ENCODE measurements around the gene KITLG. TPM values are rescaled to one million over a fixed set of nuclear protein-coding genes. Genes with fewer than 3 reads are reported as not detected.

The KITLG gene
- total RNA-seq, 1 experiment from 2014 or later = 14.9 TPM

DNA sequence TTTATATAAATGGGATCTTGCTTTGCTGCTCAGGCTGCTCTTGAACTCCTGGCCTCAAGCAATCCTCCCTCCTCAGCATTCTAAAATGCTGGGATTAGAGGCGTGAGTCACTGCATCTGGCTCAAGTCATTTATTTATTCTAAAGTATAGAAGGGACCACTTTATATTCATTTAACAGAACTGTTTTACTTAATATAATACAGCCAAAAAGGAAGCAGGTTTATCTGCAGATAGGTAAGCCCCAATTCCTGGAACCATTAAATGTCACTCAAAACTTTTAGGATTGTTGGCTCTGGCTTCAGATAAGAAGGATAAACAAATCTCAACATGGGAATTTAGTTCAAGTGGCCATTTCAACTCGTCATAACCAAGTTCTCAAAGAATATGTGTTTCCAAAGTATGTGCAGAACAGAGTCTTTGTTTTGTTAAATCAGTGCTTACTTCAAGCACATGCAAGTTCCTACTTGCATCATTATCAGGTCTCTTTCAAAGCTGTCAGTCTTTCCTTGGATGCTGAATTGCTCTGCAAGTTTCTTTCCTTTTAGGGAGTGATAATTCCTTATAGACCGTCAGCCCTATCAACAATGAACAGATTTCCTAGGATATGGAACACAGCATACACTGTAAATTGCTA is 60.4 kb downstream of the KITLG start:
- no peak for ATAC-seq
- DNase-seq = no peak
- H3K4me3 ChIP-seq (ENCODE audit: low read length) = no peak overlapping the region
- H3K27ac ChIP-seq (ENCODE audit: low read length) = no peak overlapping the region
- no peaks in the 10 kb centered on the region for H3K27me3 ChIP-seq (ENCODE audit: low read length)
- POLR2A ChIA-PET (ENCODE audit: unreplicated experiment) = interaction anchor here (0.7 kb wide), 1 partner anchor 919 kb away, joined by 3 read pairs; no protein-coding TSS in a partner anchor
- H2AFZ ChIP-seq (ENCODE audit: low read length) = no peak overlapping the region
- no peaks in the 10 kb centered on the region for H3K9me3 ChIP-seq (ENCODE audit: low read length)
- H3K36me3 ChIP-seq (ENCODE audit: low read depth, low read length) = no peaks in the 10 kb centered on the region
- no peaks in the 10 kb centered on the region for H4K20me1 ChIP-seq (ENCODE audit: low read length)
- intact Hi-C loops (cut with micrococcal nuclease) = no loop called here
- TF ChIP-seq EZH2phosphoT487 (IDR thresholded peaks at IDR 0.05; ENCODE audit: borderline replicate concordance, low read length) = no peak
- no peak for TF ChIP-seq EZH2 (IDR thresholded peaks at IDR 0.05; ENCODE audit: low read length, unreplicated experiment)
- TF ChIP-seq, protein P1, sequence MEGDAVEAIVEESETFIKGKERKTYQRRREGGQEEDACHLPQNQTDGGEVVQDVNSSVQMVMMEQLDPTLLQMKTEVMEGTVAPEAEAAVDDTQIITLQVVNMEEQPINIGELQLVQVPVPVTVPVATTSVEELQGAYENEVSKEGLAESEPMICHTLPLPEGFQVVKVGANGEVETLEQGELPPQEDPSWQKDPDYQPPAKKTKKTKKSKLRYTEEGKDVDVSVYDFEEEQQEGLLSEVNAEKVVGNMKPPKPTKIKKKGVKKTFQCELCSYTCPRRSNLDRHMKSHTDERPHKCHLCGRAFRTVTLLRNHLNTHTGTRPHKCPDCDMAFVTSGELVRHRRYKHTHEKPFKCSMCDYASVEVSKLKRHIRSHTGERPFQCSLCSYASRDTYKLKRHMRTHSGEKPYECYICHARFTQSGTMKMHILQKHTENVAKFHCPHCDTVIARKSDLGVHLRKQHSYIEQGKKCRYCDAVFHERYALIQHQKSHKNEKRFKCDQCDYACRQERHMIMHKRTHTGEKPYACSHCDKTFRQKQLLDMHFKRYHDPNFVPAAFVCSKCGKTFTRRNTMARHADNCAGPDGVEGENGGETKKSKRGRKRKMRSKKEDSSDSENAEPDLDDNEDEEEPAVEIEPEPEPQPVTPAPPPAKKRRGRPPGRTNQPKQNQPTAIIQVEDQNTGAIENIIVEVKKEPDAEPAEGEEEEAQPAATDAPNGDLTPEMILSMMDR (conservative IDR thresholded peaks at IDR 0.05; ENCODE audit: low read depth, low read length) = no peak
- H3K9me2 ChIP-seq (replicated peaks; ENCODE audit: low read length) = no peaks in the 10 kb centered on the region
- no TSS peak for BruUV-seq (replicated peaks)
- peaks cover 15% of the 10 kb centered on the region for H3K4me1 ChIP-seq (ENCODE audit: insufficient read depth, low read length)
- no peaks in the 10 kb centered on the region for H3F3A ChIP-seq (ENCODE audit: low read length, unreplicated experiment)
- no peaks in the 10 kb centered on the region for H3K79me2 ChIP-seq (ENCODE audit: low read length)
- no peak overlapping the region for H3K9ac ChIP-seq (ENCODE audit: low read length)
- CTCF ChIA-PET = no interaction called here
- H3K4me2 ChIP-seq (ENCODE audit: low read length) = no peak overlapping the region

DNA sequence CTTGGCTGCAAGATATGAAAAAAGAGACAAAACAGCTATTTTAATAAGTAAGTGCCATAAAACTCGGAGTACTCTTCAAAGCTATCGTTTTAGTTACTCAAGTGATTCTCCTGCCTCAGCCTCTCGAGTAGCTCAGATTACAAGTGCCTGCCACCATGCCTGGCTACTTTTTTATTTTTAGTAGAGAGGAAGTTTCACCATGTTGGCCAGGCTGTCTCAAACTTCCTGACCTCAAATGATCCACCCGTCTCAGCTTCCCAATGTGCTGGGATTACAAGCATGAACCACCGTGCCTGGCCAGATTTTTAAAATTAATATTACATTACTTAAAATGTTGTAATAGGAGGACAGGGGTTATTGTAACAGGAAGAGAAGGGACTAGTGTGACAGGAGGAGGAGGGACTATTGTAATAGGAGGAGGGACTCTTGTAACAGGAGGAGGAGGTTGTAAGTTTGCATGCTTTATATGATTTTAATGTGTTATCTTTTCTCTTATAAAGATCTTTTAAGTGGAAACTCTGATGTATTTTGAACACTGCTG is 61.3 kb downstream of the KITLG start:
- no peaks in the 10 kb centered on the region for H3K9me2 ChIP-seq (replicated peaks; ENCODE audit: low read length)
- CTCF ChIA-PET = no interaction called here
- no peaks in the 10 kb centered on the region for H3F3A ChIP-seq (ENCODE audit: low read length, unreplicated experiment)
- H3K9ac ChIP-seq (ENCODE audit: low read length) = no peak overlapping the region
- no peak for DNase-seq
- no peaks in the 10 kb centered on the region for H4K20me1 ChIP-seq (ENCODE audit: low read length)
- TF ChIP-seq EZH2phosphoT487 (IDR thresholded peaks at IDR 0.05; ENCODE audit: borderline replicate concordance, low read length) (no peak), EZH2 (IDR thresholded peaks at IDR 0.05; ENCODE audit: low read length, unreplicated experiment) (no peak)
- TF ChIP-seq, protein P1 (conservative IDR thresholded peaks at IDR 0.05; ENCODE audit: low read depth, low read length) = no peak
- POLR2A ChIA-PET (ENCODE audit: unreplicated experiment) = no interaction called here
- no peaks in the 10 kb centered on the region for H3K9me3 ChIP-seq (ENCODE audit: low read length)
- no peak for ATAC-seq
- H3K4me1 ChIP-seq (ENCODE audit: insufficient read depth, low read length) = peaks cover 15% of the 10 kb centered on the region
- no peaks in the 10 kb centered on the region for H3K27me3 ChIP-seq (ENCODE audit: low read length)
- H3K4me2 ChIP-seq (ENCODE audit: low read length) = no peak overlapping the region
- H2AFZ ChIP-seq (ENCODE audit: low read length) = no peak overlapping the region
- H3K4me3 ChIP-seq (ENCODE audit: low read length) = no peak overlapping the region
- no peaks in the 10 kb centered on the region for H3K79me2 ChIP-seq (ENCODE audit: low read length)
- no TSS peak for BruUV-seq (replicated peaks)
- intact Hi-C loops (cut with micrococcal nuclease) = no loop called here
- no peaks in the 10 kb centered on the region for H3K36me3 ChIP-seq (ENCODE audit: low read depth, low read length)
- no peak overlapping the region for H3K27ac ChIP-seq (ENCODE audit: low read length)

DNA sequence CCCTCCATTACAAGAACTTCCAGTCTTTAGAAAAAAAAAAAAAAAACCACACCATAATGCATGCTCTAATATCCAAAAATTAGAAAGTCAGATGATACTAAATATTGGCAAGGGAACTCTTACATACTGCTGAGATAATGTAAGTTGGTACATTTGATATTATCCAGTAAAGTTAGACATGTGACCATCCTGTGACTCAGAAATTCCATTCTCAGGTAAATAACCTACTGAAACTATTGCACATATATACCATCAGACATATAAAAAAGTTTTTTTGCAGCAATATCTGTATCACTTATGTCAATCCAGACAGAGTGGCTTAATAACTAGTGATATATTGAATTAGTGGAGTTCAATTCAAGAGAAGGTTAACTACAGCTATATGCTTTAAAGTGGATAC is 63.5 kb downstream of the KITLG start:
- Histone ChIP-seq H2AFZ (ENCODE audit: low read length) (no peak overlapping the region), H3K4me2 (ENCODE audit: low read length) (no peak overlapping the region), H3K27ac (ENCODE audit: low read length) (no peak overlapping the region), H3K9ac (ENCODE audit: low read length) (no peak overlapping the region), H3K9me2 (replicated peaks; ENCODE audit: low read length) (no peaks in the 10 kb centered on the region), H3K4me1 (ENCODE audit: insufficient read depth, low read length) (peaks cover 15% of the 10 kb centered on the region), H3K79me2 (ENCODE audit: low read length) (no peaks in the 10 kb centered on the region), H3K36me3 (ENCODE audit: low read depth, low read length) (no peaks in the 10 kb centered on the region), H4K20me1 (ENCODE audit: low read length) (no peaks in the 10 kb centered on the region), H3F3A (ENCODE audit: low read length, unreplicated experiment) (no peaks in the 10 kb centered on the region), H3K27me3 (ENCODE audit: low read length) (no peaks in the 10 kb centered on the region), H3K9me3 (ENCODE audit: low read length) (no peaks in the 10 kb centered on the region), H3K4me3 (ENCODE audit: low read length) (no peak overlapping the region)
- ATAC-seq (peak; percentile 86), DNase-seq (peak; percentile 77)
- intact Hi-C loops (cut with micrococcal nuclease) = no loop called here
- BruUV-seq (replicated peaks) = no TSS peak
- ChIA-PET POLR2A (ENCODE audit: unreplicated experiment) (no interaction called here), CTCF (no interaction called here)
- TF ChIP-seq, protein P1 (conservative IDR thresholded peaks at IDR 0.05; ENCODE audit: low read depth, low read length) = no peak
- TF ChIP-seq EZH2phosphoT487 (IDR thresholded peaks at IDR 0.05; ENCODE audit: borderline replicate concordance, low read length) (no peak), EZH2 (IDR thresholded peaks at IDR 0.05; ENCODE audit: low read length, unreplicated experiment) (no peak)

Data from PC-3 (cell line).